GM12892 (cell line): ENCODE measurements around the gene TRIM2.

ENCODE experiments used
- DNase-seq: peaks from one replicate; pipeline ENCODE4 v3.0.0; 2011; ENCODE audit not compliant: insufficient read length
- FAIRE-seq: peaks from 2 replicates; lab custom pipeline; 2011; peaks lifted over from hg19 to GRCh38; lab: Jason Lieb, UNC
- POLR2A ChIP-seq: IDR thresholded peaks from 2 replicates; pipeline ENCODE4 v1.6.1; 2011; ENCODE audit warnings: low read depth, low read length, control low read depth
- POLR2AphosphoS5 ChIP-seq: IDR thresholded peaks from 2 replicates; pipeline ENCODE4 v1.6.1; 2011; ENCODE audit warnings: low read depth, low read length, control low read depth
- TAF1 ChIP-seq: IDR thresholded peaks from 2 replicates; pipeline ENCODE4 v1.6.1; 2011; ENCODE audit warnings: low read depth, mild to moderate bottlenecking, control low read depth, low read length, borderline replicate concordance

TRIM2 gene

GRCh38 chr4:153260132-153260531, 55.9 kb downstream of the TRIM2 start:
- no peak for TF ChIP-seq TAF1
- no peak for TF ChIP-seq POLR2A
- TF ChIP-seq POLR2AphosphoS5 = no peak
- FAIRE-seq (no peak), DNase-seq (no peak)

DNA sequence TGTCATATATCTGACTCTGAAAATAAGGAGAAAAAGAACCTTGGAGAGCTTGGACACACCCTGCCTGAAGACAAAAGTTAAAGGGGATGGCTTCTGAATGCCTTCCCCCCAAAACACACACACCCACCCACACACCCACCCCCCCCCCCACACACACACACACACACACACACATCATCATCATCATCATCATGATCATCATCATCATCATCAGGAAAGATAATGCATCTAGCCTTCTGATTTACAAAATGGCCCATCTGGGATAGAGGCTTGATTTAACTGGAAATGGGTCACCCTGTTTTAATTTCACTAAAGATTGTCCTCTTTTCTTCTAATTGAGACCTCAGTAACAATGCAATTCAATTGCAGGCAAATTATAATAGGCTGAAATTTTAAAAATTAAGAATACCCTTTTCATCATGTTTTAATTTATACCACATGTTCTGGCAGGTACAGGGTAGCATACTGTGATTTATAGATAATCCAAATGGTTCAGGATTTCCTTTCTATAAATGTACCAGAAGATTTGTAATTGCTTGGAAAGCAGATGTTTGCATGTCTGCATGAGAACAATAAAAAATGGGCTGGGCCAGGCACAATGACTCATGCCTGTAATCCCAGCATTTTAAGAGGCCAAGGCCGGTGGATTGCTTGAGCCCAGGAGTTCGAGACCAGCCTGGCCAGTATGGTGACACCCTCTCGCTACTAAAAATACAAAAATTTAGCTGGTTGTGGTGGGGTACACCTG, 56.5 kb downstream of the TRIM2 start:
- no peak for TF ChIP-seq TAF1
- TF ChIP-seq POLR2AphosphoS5 = no peak
- DNase-seq (no peak), FAIRE-seq (no peak)

GRCh38 chr4:153261461-153261860, 57.2 kb downstream of the TRIM2 start:
- no peak for FAIRE-seq
- DNase-seq = no peak
- no peak for TF ChIP-seq POLR2AphosphoS5
- TF ChIP-seq TAF1 = no peak
- TF ChIP-seq POLR2A = no peak

GRCh38 chr4:153261914-153262313, 57.7 kb downstream of the TRIM2 start:
- DNase-seq = no peak
- no peak for FAIRE-seq
- TF ChIP-seq TAF1 (no peak), POLR2AphosphoS5 (no peak), POLR2A (no peak)

DNA sequence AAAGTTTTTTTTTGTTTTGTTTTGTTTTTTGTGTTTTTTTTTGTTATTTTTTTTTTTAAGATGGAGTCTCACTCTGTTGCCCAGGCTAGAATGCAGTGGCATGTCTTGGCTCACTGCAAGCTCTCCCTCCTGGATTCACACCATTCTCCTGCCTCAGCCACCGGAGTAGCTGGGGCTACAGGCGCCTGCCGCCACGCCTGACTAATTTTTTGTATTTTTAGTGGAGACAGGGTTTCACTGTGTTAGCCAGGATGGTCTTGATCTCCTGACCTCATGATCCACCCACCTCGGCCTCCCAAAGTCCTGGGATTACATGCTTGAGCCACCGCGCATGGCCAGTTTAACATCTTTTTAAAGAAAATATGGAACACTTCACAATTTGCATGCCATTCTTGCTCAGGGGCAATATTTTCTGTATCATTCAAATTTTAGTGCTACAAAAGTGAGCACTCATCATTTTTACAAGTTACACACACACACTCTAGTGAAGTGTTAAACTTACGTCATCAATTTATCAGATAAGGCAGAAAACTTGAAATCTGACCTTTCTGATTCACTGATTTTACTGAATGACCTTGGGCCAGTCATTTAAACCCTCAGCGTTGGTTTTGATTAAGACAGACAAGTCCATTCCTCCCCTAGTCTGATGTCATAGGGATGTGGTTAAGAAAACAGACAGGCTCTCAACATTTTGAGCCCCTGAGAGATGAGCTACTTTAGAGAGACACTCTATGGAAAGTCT, 61.2 kb downstream of the TRIM2 start:
- TF ChIP-seq POLR2AphosphoS5 = no peak
- no peak for TF ChIP-seq POLR2A
- no peak for TF ChIP-seq TAF1
- FAIRE-seq (no peak), DNase-seq (no peak)

- DNase-seq = no peak
- TF ChIP-seq POLR2AphosphoS5 (no peak), TAF1 (no peak), POLR2A (no peak)
- no peak for FAIRE-seq
Observed at GRCh38 chr4:153266988-153267387, 62.7 kb downstream of the TRIM2 start.

DNA sequence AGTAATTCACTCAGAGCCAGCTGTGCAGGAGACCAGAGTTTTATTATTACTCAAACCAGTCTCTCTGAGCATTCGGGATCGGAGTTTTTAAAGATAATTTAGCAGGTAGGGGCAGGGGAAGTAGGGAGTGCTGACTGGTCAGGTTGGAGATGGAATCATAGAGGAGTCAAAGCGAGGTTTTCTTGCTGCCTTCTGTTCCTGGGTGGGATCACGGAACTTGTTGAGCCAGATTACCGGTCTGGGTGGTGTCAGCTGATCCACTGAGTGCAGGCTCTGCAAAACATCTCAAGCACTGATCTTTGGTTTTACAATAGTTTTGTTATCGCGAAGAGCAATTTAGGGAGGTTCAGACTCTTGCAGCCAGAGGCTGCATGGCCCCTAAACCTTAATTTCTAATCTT, 63.6 kb downstream of the TRIM2 start:
- FAIRE-seq (no peak), DNase-seq (no peak)
- TF ChIP-seq POLR2AphosphoS5 = no peak
- no peak for TF ChIP-seq TAF1
- no peak for TF ChIP-seq POLR2A

- TF ChIP-seq TAF1 (no peak), POLR2A (no peak), POLR2AphosphoS5 (no peak)
- DNase-seq (no peak), FAIRE-seq (no peak)
Observed at GRCh38 chr4:153268295-153268694, 64.1 kb downstream of the TRIM2 start.

DNA sequence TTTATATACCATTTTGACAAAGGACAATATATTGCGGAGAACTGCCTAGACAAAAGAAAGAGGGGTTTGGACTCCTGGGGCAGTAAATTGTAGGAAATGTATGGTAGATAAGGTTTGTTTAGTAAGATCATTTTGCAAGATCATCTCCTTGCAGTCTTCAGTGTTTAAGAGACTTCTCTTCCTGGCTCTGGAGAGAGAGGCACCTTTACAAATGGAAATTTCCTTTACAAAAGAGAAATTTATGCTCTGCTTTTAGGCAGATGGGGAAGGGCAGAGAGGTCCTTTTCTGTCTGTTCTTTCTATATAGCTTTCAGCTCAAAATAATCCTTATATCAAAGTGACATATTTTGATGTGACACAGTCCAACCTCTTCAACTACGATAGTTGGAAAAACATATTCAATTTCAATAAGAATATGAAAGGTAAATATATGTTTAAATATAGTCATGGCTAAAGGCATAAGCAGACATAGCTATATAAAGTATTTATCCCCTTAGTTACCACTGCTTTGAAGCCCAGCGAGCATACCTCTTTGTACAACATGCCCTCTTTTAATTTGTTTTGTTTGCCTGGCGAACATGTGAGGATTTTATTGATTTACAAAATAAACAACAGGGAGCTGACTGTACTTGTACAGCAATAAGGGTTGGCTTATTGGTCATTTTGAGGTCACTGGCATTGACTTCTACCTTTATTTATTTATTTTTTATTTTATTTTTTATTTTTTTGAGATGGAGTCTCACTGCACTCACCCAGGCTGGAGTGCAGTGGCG, 65.2 kb downstream of the TRIM2 start:
- DNase-seq = no peak
- FAIRE-seq = no peak

GRCh38 chr4:153270361-153270760, 66.1 kb downstream of the TRIM2 start:
- DNase-seq = no peak
- no peak for FAIRE-seq
- TF ChIP-seq POLR2A (no peak), POLR2AphosphoS5 (no peak), TAF1 (no peak)

More for the DNA sequence above, 65.2 kb downstream of the TRIM2 start:
- TF ChIP-seq TAF1 (no peak), POLR2AphosphoS5 (no peak), POLR2A (no peak)

GRCh38 chr4:153271820-153272219, 67.6 kb downstream of the TRIM2 start:
- no peak for DNase-seq
- no peak for TF ChIP-seq POLR2AphosphoS5
- TF ChIP-seq TAF1 = no peak
- no peak for TF ChIP-seq POLR2A
- no peak for FAIRE-seq
